Stimulated activated CD8-positive, alpha-beta memory T cell treated with anti-CD3 and anti-CD28 coated beads, Interleukin-15, amount 100 ng/mL, for 24 hours (primary cell): ENCODE results near the gene SCFD2.

Source experiments
- DNase-seq: peaks from one replicate; pipeline ENCODE4 v3.0.0-alpha.2; 2020; ENCODE audit warnings: low read depth

SCFD2 gene

GRCh38 chr4:52823702-52824092 is 542.2 kb downstream of the SCFD2 start:
- DNase-seq, result no peak
